Keratinocyte (primary cell): ENCODE measurements around the gene CCSER1. TPM values are rescaled to one million over a fixed set of nuclear protein-coding genes. Genes with fewer than 3 reads are reported as not detected.

Experiments
- DNase-seq: peaks from one replicate; pipeline ENCODE4 v3.0.0-alpha.2; 2011; ENCODE audit warnings: low read depth, missing footprints, low spot score
- FAIRE-seq: peaks from 2 replicates; lab custom pipeline; 2011; peaks lifted over from hg19 to GRCh38; lab: Jason Lieb, UNC
- H2AFZ ChIP-seq: 2 replicates; pipeline ENCODE4 v1.6.0; 2012; ENCODE audit warnings: low read length, control low read depth, inconsistent platforms; ENCODE audit not compliant: control insufficient read depth
- H3K27ac ChIP-seq: 2 replicates; pipeline ENCODE4 v1.5.1; 2011; ENCODE audit warnings: low read length; ENCODE audit not compliant: control insufficient read depth, insufficient read depth
- H3K27me3 ChIP-seq: 3 replicates; pipeline ENCODE4 v1.6.0; 2011; ENCODE audit warnings: low read length; ENCODE audit not compliant: control insufficient read depth, insufficient read depth; ENCODE audit errors: extremely low read depth
- H3K36me3 ChIP-seq, 2 experiments: 2 replicates in 1 of 2; 3 replicates in 1 of 2; pipeline ENCODE4 v1.5.1; 2011; ENCODE audit warnings: low read length in 2 of 2, mild to moderate bottlenecking in 1 of 2; ENCODE audit not compliant: control insufficient read depth in 2 of 2, insufficient read depth in 2 of 2; ENCODE audit errors: extremely low read depth in 1 of 2
- H3K4me1 ChIP-seq: 3 replicates; pipeline ENCODE4 v1.5.1; 2011; ENCODE audit warnings: low read length; ENCODE audit not compliant: control insufficient read depth, insufficient read depth; ENCODE audit errors: extremely low read depth
- H3K4me2 ChIP-seq: 3 replicates; pipeline ENCODE4 v1.6.0; 2011; ENCODE audit warnings: low read depth, low read length; ENCODE audit not compliant: control insufficient read depth, insufficient read depth; ENCODE audit errors: extremely low read depth
- H3K4me3 ChIP-seq, 3 experiments: fragments of 200-600 bp in 1 of 3; sonication (generic) in 1 of 3; 2 replicates in 2 of 3; 3 replicates in 1 of 3; pipeline ENCODE4 v1.5.1; 2011 to 2016; ENCODE audit warnings: low read length in 3 of 3, mild to moderate bottlenecking in 3 of 3, control low read depth in 2 of 3, inconsistent platforms in 1 of 3, low read depth in 1 of 3, mixed read lengths in 1 of 3, mixed run types in 1 of 3, moderate library complexity in 1 of 3; ENCODE audit not compliant: control insufficient read depth in 2 of 3, insufficient read depth in 2 of 3; ENCODE audit errors: extremely low read depth in 1 of 3
- H3K79me2 ChIP-seq: 2 replicates; pipeline ENCODE4 v1.6.0; 2012; ENCODE audit warnings: low read length; ENCODE audit not compliant: control insufficient read depth, insufficient read depth
- H3K9ac ChIP-seq: 3 replicates; pipeline ENCODE4 v1.6.0; 2011; ENCODE audit warnings: low read length; ENCODE audit not compliant: control insufficient read depth, insufficient read depth; ENCODE audit errors: extremely low read depth
- H3K9me1 ChIP-seq: 3 replicates; pipeline ENCODE4 v1.6.0; 2011; ENCODE audit warnings: low read length; ENCODE audit not compliant: control insufficient read depth, insufficient read depth; ENCODE audit errors: extremely low read depth
- H3K9me3 ChIP-seq: 2 replicates; pipeline ENCODE4 v1.5.1; 2012; ENCODE audit warnings: low read depth, low read length; ENCODE audit not compliant: control insufficient read depth
- H4K20me1 ChIP-seq: 3 replicates; pipeline ENCODE4 v1.6.0; 2011; ENCODE audit warnings: low read length; ENCODE audit not compliant: control insufficient read depth, insufficient read depth; ENCODE audit errors: extremely low read depth
- CTCF ChIP-seq, 3 experiments: IDR thresholded peaks in 1 of 3; conservative IDR thresholded peaks in 1 of 3; optimal IDR thresholded peaks in 1 of 3; 2 replicates in 2 of 3; 3 replicates in 1 of 3; pipeline versions ENCODE3 to v1.5.1; 2011; ENCODE audit warnings: low read length in 3 of 3, mild to moderate bottlenecking in 3 of 3, moderate library complexity in 2 of 3, control low read depth in 1 of 3, inconsistent platforms in 1 of 3; ENCODE audit not compliant: insufficient read depth in 2 of 3; ENCODE audit errors: extremely low read depth in 1 of 3
- EZH2 ChIP-seq: IDR thresholded peaks from one replicate; pipeline ENCODE4 v1.6.1; 2012; ENCODE audit warnings: inconsistent platforms, mild to moderate bottlenecking, low read length, moderate library complexity
- dilution Hi-C: fragments of 300-500 bp; cut with MboI; formaldehyde crosslinking; loops from one replicate; pipeline ENCODE4 v1.7.0; 2020; ENCODE audit warnings: low sequenced_read_pairs; ENCODE audit not compliant: extremely low pct_ligation_motif_present
- polyA plus RNA-seq, 5 experiments: library from polyadenylated mRNA; depleted of rRNA in 3 of 5; stranded (reverse) in 3 of 5; stranded (forward) in 1 of 5; unstranded in 1 of 5; fragments of >200 nt; gene quantifications; 1 replicate in 1 of 5; 2 replicates in 3 of 5; 3 replicates in 1 of 5; pipeline versions ENCODE4 v1.2.1 to v1.2.3, GENCODE V29; 2011 to 2012; ENCODE audit warnings: missing spikeins in 2 of 5, low read depth in 1 of 5, low replicate concordance in 1 of 5

Gene CCSER1
- polyA plus RNA-seq, 1 donor (not counting 4 experiments of a cell fraction or from before 2014, with no cell fraction given) = 1.2 TPM

- H3K36me3 ChIP-seq = no peaks in the 10 kb centered on the region
- H3K27ac ChIP-seq = no peak overlapping the region
- no peak for FAIRE-seq
- H3K4me3 ChIP-seq = no peak overlapping the region
- H4K20me1 ChIP-seq = no peaks in the 10 kb centered on the region
- H3K4me1 ChIP-seq = peaks cover 10% of the 10 kb centered on the region
- no peak overlapping the region for H3K4me2 ChIP-seq
- no peak overlapping the region for H3K9ac ChIP-seq
- no peaks in the 10 kb centered on the region for H3K9me1 ChIP-seq
- dilution Hi-C loops = no loop called here
- TF ChIP-seq CTCF (optimal IDR thresholded peaks at IDR 0.05 in 1 of 3, IDR thresholded peaks at IDR 0.05 in 1 of 3, conservative IDR thresholded peaks at IDR 0.05 in 1 of 3; ENCODE audit: extremely low read depth in 1 of 3, insufficient read depth in 2 of 3, low read length in 3 of 3) = no peak
- TF ChIP-seq EZH2 = no peak
- no peak overlapping the region for H2AFZ ChIP-seq
- no peaks in the 10 kb centered on the region for H3K9me3 ChIP-seq
- no peak for DNase-seq
- H3K79me2 ChIP-seq = no peaks in the 10 kb centered on the region
- H3K27me3 ChIP-seq = no peaks in the 10 kb centered on the region
Observed at GRCh38 chr4:90844241-90844640, 717.0 kb downstream of the CCSER1 start.

- no peak for FAIRE-seq
- no peak overlapping the region for H3K27ac ChIP-seq
Observed at GRCh38 chr4:90845777-90846176, 718.6 kb downstream of the CCSER1 start.

More at GRCh38 chr4:90845777-90846176, 718.6 kb downstream of the CCSER1 start:
- Histone ChIP-seq H3K4me3 (no peak overlapping the region), H2AFZ (no peak overlapping the region), H3K9me1 (no peaks in the 10 kb centered on the region), H3K9me3 (no peaks in the 10 kb centered on the region), H4K20me1 (no peaks in the 10 kb centered on the region), H3K4me2 (no peak overlapping the region), H3K9ac (no peak overlapping the region), H3K4me1 (peaks cover 4% of the 10 kb centered on the region), H3K79me2 (no peaks in the 10 kb centered on the region), H3K36me3 (no peaks in the 10 kb centered on the region), H3K27me3 (no peaks in the 10 kb centered on the region)
- TF ChIP-seq CTCF (optimal IDR thresholded peaks at IDR 0.05 in 1 of 3, IDR thresholded peaks at IDR 0.05 in 1 of 3, conservative IDR thresholded peaks at IDR 0.05 in 1 of 3; ENCODE audit: extremely low read depth in 1 of 3, insufficient read depth in 2 of 3, low read length in 3 of 3) = no peak
- TF ChIP-seq EZH2 = no peak
- no peak for DNase-seq
- dilution Hi-C loops = no loop called here
